ENCODE measurements around the gene PRKG2. TPM values are rescaled to one million over a fixed set of nuclear protein-coding genes. Genes with fewer than 3 reads are reported as not detected.

PRKG2 gene
- total and polyA plus RNA-seq, 12 donors = 0.17 to 0.51 (median 0.20) TPM; not detected in 9

DNA sequence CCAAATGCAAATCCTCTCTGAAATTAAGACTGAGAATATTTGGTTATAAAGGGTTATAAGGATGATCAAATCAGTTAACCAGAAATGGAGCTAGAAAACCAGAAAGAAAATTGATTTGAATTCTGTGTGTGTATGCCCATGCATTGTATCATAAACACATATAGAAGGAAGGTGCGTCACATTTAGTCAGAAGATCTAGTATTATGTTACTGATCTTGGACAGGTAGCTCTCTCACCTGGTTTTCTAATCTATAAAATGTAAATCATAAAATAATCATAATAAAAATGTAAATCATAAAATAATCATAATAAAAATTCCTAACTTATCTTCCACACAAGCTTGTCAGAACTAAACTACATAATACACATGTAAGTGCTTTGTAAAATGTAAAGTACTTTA, 105.7 kb downstream of the PRKG2 start:
- Histone ChIP-seq H3K9me3 (no peaks in the 10 kb centered on the region), H3K27me3 (no peaks in the 10 kb centered on the region), H3K36me3 (no peaks in the 10 kb centered on the region), H3K4me3 (no peak overlapping the region), H3K27ac (no peak overlapping the region), H3K4me1 (no peaks in the 10 kb centered on the region)
- ATAC-seq (no peak), DNase-seq (no peak)
- intact Hi-C loops (cut with DNase I) = no loop called here
- TF ChIP-seq, protein P1, sequence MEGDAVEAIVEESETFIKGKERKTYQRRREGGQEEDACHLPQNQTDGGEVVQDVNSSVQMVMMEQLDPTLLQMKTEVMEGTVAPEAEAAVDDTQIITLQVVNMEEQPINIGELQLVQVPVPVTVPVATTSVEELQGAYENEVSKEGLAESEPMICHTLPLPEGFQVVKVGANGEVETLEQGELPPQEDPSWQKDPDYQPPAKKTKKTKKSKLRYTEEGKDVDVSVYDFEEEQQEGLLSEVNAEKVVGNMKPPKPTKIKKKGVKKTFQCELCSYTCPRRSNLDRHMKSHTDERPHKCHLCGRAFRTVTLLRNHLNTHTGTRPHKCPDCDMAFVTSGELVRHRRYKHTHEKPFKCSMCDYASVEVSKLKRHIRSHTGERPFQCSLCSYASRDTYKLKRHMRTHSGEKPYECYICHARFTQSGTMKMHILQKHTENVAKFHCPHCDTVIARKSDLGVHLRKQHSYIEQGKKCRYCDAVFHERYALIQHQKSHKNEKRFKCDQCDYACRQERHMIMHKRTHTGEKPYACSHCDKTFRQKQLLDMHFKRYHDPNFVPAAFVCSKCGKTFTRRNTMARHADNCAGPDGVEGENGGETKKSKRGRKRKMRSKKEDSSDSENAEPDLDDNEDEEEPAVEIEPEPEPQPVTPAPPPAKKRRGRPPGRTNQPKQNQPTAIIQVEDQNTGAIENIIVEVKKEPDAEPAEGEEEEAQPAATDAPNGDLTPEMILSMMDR (IDR thresholded peaks at IDR 0.05) = no peak
- WGBS, 2 donors = 89 to 98% methylated on average over 1 of the region's 1 CpG

DNA sequence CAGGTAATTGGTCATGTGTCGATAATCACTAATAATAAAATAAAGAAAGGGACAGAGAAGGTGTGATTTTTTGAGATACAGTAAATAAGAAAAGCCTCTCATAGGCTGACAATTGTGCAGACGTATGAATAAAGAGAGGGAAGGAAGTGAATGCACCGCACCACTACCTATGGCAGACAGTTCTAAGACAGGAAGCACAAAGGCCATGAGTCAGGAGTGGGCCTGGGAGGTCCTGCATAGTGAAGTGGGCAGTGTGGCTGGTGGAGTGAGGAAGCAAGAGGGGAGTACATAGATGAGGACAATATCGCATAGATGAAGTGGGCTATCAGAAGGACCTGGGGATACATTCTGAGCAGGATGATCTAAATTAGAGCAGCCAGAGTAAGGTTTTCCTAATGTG, 108.9 kb downstream of the PRKG2 start:
- TF ChIP-seq, protein P1 (IDR thresholded peaks at IDR 0.05) = no peak
- DNase-seq = no peak
- Histone ChIP-seq H3K36me3 (no peaks in the 10 kb centered on the region), H3K4me3 (no peak overlapping the region), H3K4me1 (no peaks in the 10 kb centered on the region), H3K9me3 (no peaks in the 10 kb centered on the region), H3K27me3 (no peaks in the 10 kb centered on the region), H3K27ac (no peak overlapping the region)
- 77 to 78% methylated on average over 4 of the region's 4 CpGs for WGBS, 2 donors
- intact Hi-C loops (cut with DNase I) = no loop called here
- no peak for ATAC-seq

DNA sequence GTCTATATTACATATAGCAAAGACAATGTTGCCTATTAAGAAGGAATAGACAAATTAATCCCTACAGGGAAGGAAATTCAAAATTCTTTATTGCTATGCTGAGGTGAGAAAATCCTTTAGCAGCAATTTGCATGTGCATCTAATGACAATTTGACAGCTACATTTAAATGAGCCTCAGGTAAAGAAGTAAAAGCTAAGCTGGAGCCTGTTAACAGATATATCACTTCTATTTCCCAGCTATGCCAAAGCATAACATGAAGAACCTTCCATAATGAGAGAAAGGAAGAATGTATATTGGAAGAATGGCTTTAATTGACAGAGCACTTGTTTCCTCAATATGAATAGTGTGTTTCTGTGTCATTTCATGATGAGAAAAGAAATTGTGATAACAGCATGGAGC, 112.9 kb downstream of the PRKG2 start:
- H3K4me1 ChIP-seq = no peaks in the 10 kb centered on the region
- ATAC-seq (no peak), DNase-seq (no peak)
- no peak overlapping the region for H3K4me3 ChIP-seq
- H3K36me3 ChIP-seq = no peaks in the 10 kb centered on the region
- peaks cover 0 to 11% (median 0%) of the 10 kb centered on the region in 11 donors for H3K9me3 ChIP-seq
- intact Hi-C loops (cut with DNase I) = no loop called here
- H3K27ac ChIP-seq = no peak overlapping the region
- TF ChIP-seq, protein P1 (IDR thresholded peaks at IDR 0.05) = no peak
- H3K27me3 ChIP-seq = no peaks in the 10 kb centered on the region

DNA sequence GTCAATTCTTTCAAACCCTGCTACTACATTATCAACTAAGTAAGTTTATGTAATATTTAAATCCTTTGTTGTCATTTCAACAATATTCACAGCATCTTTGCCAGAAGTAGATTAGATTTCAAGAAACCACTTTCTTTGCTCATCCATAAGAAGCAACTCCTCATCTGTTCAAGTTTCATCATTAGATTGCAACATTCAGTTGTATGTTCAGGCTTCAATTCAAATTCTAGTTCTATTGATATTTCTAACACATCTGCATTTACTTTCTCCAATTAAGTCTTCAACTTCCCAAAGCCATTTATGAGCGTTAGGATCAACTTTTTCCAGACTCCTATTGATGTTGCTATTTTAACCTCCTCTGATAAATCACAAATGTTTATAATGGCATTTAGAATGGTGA, 118.5 kb downstream of the PRKG2 start:
- Histone ChIP-seq H3K4me3 (no peak overlapping the region), H3K9me3 (peaks cover 0 to 17% (median 0%) of the 10 kb centered on the region in 11 donors), H3K27ac (no peak overlapping the region), H3K36me3 (no peaks in the 10 kb centered on the region), H3K4me1 (peaks cover 0 to 3% (median 0%) of the 10 kb centered on the region in 9 donors), H3K27me3 (no peaks in the 10 kb centered on the region)
- ATAC-seq (no peak), DNase-seq (no peak)
- WGBS, 2 donors = 83 to 87% methylated on average over 1 of the region's 1 CpG
- TF ChIP-seq, protein P1 (IDR thresholded peaks at IDR 0.05) = no peak
- intact Hi-C loops (cut with DNase I) = no loop called here
